GM21526 (cell line): ENCODE data around the gene KDM4B.
"Not testable (repeated sequence)": the region's sequence is repeated elsewhere in the genome, so short reads cannot be mapped to it uniquely, and the experiment has no call there.

ENCODE experiments used
- ATAC-seq: cut with Tn5 transposase; IDR thresholded peaks from one replicate; pipeline ENCODE4 v1.9.1; 2021; ENCODE audit warnings: moderate library complexity; ENCODE audit not compliant: unreplicated experiment, low FRiP score

Gene KDM4B

GRCh38 chr19:4968462-4969291 is at the start of gene KDM4B:
Gene KDM4B (plus strand): TSS chr19:4969113. CDS start chr19:5032891, 63,778 bp downstream.
- peak; percentile 89 for ATAC-seq

GRCh38 chr19:4922530-4923275 is 46.2 kb upstream of the KDM4B start:
- ATAC-seq, result no peak

GRCh38 chr19:4923276-4923747 is 45.6 kb upstream of the KDM4B start:
- no peak for ATAC-seq

- no peak for ATAC-seq
Measured at GRCh38 chr19:4929186-4929585, 39.7 kb upstream of the KDM4B start.

- ATAC-seq, result no peak
Measured at GRCh38 chr19:4930664-4931063, 38.2 kb upstream of the KDM4B start.

GRCh38 chr19:4932711-4933110 is 36.2 kb upstream of the KDM4B start:
- ATAC-seq, result no peak

GRCh38 chr19:4933528-4933927 is 35.4 kb upstream of the KDM4B start:
- ATAC-seq, result no peak

GRCh38 chr19:4935444-4935843 is 33.5 kb upstream of the KDM4B start:
- no peak for ATAC-seq

GRCh38 chr19:4937060-4937459 is 31.9 kb upstream of the KDM4B start:
- ATAC-seq, result no peak

GRCh38 chr19:4938461-4938860 is 30.5 kb upstream of the KDM4B start:
- not testable (repeated sequence) for ATAC-seq

GRCh38 chr19:4939466-4939865 is 29.4 kb upstream of the KDM4B start:
- ATAC-seq, result no peak

GRCh38 chr19:4941638-4942169 is 27.2 kb upstream of the KDM4B start:
- not testable (repeated sequence) for ATAC-seq

GRCh38 chr19:4950650-4951049 is 18.3 kb upstream of the KDM4B start:
- ATAC-seq, result not testable (repeated sequence)

- ATAC-seq, result no peak
Measured at GRCh38 chr19:4951656-4952055, 17.3 kb upstream of the KDM4B start.

- ATAC-seq, result no peak
Measured at GRCh38 chr19:4952945-4953344, 16.0 kb upstream of the KDM4B start.

- not testable (repeated sequence) for ATAC-seq
Measured at GRCh38 chr19:4954320-4955149, 14.4 kb upstream of the KDM4B start.

- no peak for ATAC-seq
Measured at GRCh38 chr19:4955274-4955673, 13.6 kb upstream of the KDM4B start.

GRCh38 chr19:4957981-4958380 is 10.9 kb upstream of the KDM4B start:
- ATAC-seq, result no peak

GRCh38 chr19:4962085-4962619 is 6.8 kb upstream of the KDM4B start:
- ATAC-seq, result no peak

- no peak for ATAC-seq
Measured at GRCh38 chr19:4965061-4965460, 3.9 kb upstream of the KDM4B start.
